ENCODE data around the gene LRRC8D. TPM values are rescaled to one million over a fixed set of nuclear protein-coding genes. Genes with fewer than 3 reads are reported as not detected.
A peak's percentile ranks its signal among the peaks of the same experiment; 100 is the strongest.

Gene LRRC8D
- polyA plus RNA-seq, 1 donor from 2014 or later, result 31.7 TPM

GRCh38 chr1:89834083-89834704 lies 13.4 kb downstream of the LRRC8D start:
- no peaks in the 10 kb centered on the region for H3K9me3 Mint-ChIP-seq
- no peaks in the 10 kb centered on the region for H3K36me3 Mint-ChIP-seq
- peak overlapping the region in 1 of 4 donors; percentile 12 for H3K4me3 Mint-ChIP-seq
- no peaks in the 10 kb centered on the region for H3K27me3 Mint-ChIP-seq
- H3K4me1 Mint-ChIP-seq, result peaks cover 12 to 31% (median 29%) of the 10 kb centered on the region in 3 donors
- H3K27ac Mint-ChIP-seq, result no peak overlapping the region

GRCh38 chr1:89836252-89837035 lies 15.6 kb downstream of the LRRC8D start:
- Mint-ChIP-seq H3K9me3 (no peaks in the 10 kb centered on the region), H3K4me1 (peaks cover 12 to 27% (median 27%) of the 10 kb centered on the region in 3 donors), H3K27ac (no peak overlapping the region), H3K36me3 (no peaks in the 10 kb centered on the region), H3K27me3 (no peaks in the 10 kb centered on the region), H3K4me3 (peak overlapping the region in 1 of 4 donors; percentile 13)

DNA sequence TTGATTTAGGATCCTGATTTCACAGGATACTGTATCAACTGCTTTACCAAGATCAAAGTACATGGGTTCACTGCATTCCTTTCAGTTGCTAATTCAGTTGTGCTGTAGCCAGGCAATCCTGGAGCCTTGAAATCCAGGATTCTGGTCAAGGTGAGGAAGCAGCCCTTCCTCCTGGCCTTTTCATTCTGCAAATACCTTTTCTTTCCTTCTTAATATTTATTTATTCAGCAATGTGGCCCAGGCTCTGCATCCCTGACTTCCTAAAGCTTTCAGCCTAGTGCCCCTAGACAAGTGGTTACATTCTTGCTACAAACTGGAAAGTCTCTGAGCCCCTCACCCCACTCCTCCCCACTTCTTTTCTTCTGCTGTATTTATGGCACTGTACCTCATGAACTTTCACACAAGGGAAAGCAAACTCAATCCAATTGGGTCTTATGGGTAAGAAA lies 16.2 kb downstream of the LRRC8D start:
- no peaks in the 10 kb centered on the region for H3K36me3 Mint-ChIP-seq
- no peaks in the 10 kb centered on the region for H3K27me3 Mint-ChIP-seq
- no peaks in the 10 kb centered on the region for H3K9me3 Mint-ChIP-seq
- no peak overlapping the region for H3K27ac Mint-ChIP-seq
- H3K4me3 Mint-ChIP-seq, result no peak overlapping the region
- peaks cover 12 to 23% (median 21%) of the 10 kb centered on the region in 3 donors for H3K4me1 Mint-ChIP-seq

- H3K36me3 Mint-ChIP-seq, result no peaks in the 10 kb centered on the region
- no peaks in the 10 kb centered on the region for H3K27me3 Mint-ChIP-seq
- no peak overlapping the region for H3K27ac Mint-ChIP-seq
- H3K9me3 Mint-ChIP-seq, result no peaks in the 10 kb centered on the region
- no peak overlapping the region for H3K4me3 Mint-ChIP-seq
- H3K4me1 Mint-ChIP-seq, result peaks cover 12 to 23% (median 23%) of the 10 kb centered on the region in 3 donors
Measured at GRCh38 chr1:89837510-89837909, 16.7 kb downstream of the LRRC8D start.

DNA sequence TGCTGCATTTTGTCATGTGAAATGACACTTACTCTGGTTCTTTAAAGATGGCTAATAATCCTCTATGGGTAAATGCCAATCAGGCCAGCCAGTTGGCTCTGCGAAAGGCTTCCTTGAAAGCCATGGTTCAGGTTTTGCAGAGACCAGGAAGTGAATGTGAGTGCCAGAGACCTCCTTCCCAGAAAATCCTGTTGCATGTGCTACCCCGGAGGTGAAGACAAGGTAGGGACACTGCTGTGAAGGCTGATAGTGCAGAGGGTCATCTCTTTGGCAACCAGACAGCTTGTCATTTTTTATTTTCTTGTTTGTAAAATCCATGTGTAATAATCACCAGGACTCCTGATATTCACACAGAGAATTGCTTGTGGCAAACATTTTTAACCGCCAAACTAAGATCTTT lies 18.7 kb downstream of the LRRC8D start:
- Mint-ChIP-seq H3K36me3 (no peaks in the 10 kb centered on the region), H3K4me1 (peaks cover 21 to 32% (median 30%) of the 10 kb centered on the region in 3 donors), H3K4me3 (no peak overlapping the region), H3K27me3 (no peaks in the 10 kb centered on the region), H3K27ac (no peak overlapping the region), H3K9me3 (no peaks in the 10 kb centered on the region)

- Mint-ChIP-seq H3K9me3 (no peaks in the 10 kb centered on the region), H3K4me1 (peaks cover 21 to 33% (median 29%) of the 10 kb centered on the region in 3 donors), H3K27ac (no peak overlapping the region), H3K27me3 (no peaks in the 10 kb centered on the region), H3K36me3 (no peaks in the 10 kb centered on the region), H3K4me3 (peak overlapping the region in 2 of 4 donors; percentile 14 to 89)
Measured at GRCh38 chr1:89841507-89841906, 20.7 kb downstream of the LRRC8D start.

- Mint-ChIP-seq H3K4me1 (peaks cover 23 to 31% (median 30%) of the 10 kb centered on the region in 3 donors), H3K9me3 (no peaks in the 10 kb centered on the region), H3K36me3 (no peaks in the 10 kb centered on the region), H3K4me3 (peak overlapping the region; percentile 89 to 97 (median 94)), H3K27me3 (no peaks in the 10 kb centered on the region), H3K27ac (peak overlapping the region; percentile 39 to 68 (median 68))
Measured at GRCh38 chr1:89842567-89843272, 21.9 kb downstream of the LRRC8D start.

GRCh38 chr1:89843273-89844130 lies 22.7 kb downstream of the LRRC8D start:
- H3K9me3 Mint-ChIP-seq, result no peaks in the 10 kb centered on the region
- H3K4me3 Mint-ChIP-seq, result peak overlapping the region; percentile 89 to 97 (median 94)
- no peaks in the 10 kb centered on the region for H3K36me3 Mint-ChIP-seq
- no peaks in the 10 kb centered on the region for H3K27me3 Mint-ChIP-seq
- H3K4me1 Mint-ChIP-seq, result peaks cover 23 to 35% (median 33%) of the 10 kb centered on the region in 3 donors
- H3K27ac Mint-ChIP-seq, result peak overlapping the region; percentile 39 to 68 (median 68)

GRCh38 chr1:89844241-89844807 lies 23.5 kb downstream of the LRRC8D start:
- Mint-ChIP-seq H3K27ac (peak overlapping the region; percentile 45 to 73 (median 57)), H3K36me3 (no peaks in the 10 kb centered on the region), H3K27me3 (no peaks in the 10 kb centered on the region), H3K4me1 (peaks cover 23 to 35% (median 33%) of the 10 kb centered on the region in 3 donors), H3K4me3 (peak overlapping the region; percentile 89 to 97 (median 94)), H3K9me3 (no peaks in the 10 kb centered on the region)

DNA sequence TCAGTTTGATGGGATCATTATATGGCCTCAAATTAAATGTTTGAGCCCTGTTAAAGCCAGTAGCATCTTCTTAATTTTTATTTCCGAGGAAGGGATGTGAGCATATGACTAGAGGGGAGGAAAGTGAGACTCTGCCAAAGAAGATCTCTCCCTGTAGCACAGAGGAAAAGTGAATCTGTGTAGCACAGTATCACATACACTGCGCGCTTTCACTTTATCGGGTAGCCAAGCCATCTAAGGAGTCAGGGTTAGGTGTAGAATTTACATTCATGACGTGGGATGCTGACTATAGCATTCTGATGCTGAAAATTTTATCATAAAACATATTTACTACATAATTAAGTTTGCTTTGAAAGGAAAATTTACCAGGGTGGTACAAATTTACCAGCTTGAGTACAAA lies 24.0 kb downstream of the LRRC8D start:
- H3K4me1 Mint-ChIP-seq, result peaks cover 23 to 38% (median 38%) of the 10 kb centered on the region in 3 donors
- peak overlapping the region; percentile 89 to 97 (median 94) for H3K4me3 Mint-ChIP-seq
- H3K36me3 Mint-ChIP-seq, result no peaks in the 10 kb centered on the region
- peak overlapping the region; percentile 24 to 57 (median 45) for H3K27ac Mint-ChIP-seq
- H3K9me3 Mint-ChIP-seq, result no peaks in the 10 kb centered on the region
- no peaks in the 10 kb centered on the region for H3K27me3 Mint-ChIP-seq

DNA sequence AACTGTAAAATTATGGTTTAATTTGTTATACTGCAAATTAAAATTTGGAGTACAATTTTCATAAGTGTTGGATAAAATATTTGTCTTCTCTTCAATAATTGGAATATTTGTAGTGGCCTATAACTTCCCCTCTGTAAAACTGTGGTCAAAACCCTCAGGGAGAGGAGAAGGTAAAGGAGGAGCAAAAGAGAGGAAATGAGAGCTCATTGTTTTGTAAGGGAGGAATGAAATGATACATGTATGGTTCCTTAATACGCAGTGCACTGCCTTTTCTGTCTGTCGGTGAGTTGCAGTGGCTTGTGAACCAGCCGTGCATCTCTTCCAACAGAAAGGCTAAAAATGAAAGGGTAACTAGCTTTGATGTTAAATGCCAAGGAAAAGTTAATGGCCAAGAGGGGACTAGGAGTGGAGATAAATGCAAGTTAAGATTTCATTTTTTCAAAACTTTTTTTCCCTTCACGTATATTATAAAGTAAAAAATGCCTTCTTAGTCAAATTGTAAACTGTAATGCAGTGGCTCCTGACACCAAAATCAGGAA lies 26.4 kb downstream of the LRRC8D start:
- no peaks in the 10 kb centered on the region for H3K27me3 Mint-ChIP-seq
- peak overlapping the region in 2 of 4 donors; percentile 53 to 77 for H3K4me3 Mint-ChIP-seq
- peaks cover 4% of the 10 kb centered on the region for H3K36me3 Mint-ChIP-seq
- H3K4me1 Mint-ChIP-seq, result peaks cover 27 to 39% (median 36%) of the 10 kb centered on the region in 3 donors
- no peaks in the 10 kb centered on the region for H3K9me3 Mint-ChIP-seq
- H3K27ac Mint-ChIP-seq, result peak overlapping the region in 1 of 3 donors; percentile 59

DNA sequence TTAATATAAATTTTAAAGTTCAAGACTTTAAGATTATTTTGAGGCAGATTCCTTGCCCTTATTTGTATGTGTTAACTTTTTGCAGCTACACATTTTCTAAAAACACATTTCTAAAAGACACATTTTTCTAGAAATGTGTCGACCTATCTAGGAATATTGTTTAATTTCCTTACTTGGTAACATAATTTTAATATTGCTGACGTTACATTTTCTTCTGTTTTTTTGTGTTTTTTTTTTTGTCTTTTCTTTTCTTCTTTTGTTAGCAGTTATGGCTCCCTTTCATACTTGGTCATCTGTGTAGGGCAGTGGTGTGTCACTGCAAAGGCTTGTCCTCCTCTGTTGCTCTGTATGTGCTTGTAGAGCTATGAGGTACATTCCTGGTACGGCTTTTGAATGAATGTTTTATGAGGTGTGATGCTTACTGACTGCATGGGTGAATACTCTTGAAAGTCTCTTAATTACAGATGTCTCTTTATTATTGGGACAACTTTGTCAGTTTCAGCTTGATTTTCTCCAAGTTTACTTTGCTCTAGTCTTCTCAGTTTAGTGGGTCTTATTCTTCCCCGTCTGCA lies 30.1 kb downstream of the LRRC8D start:
- Mint-ChIP-seq H3K4me3 (no peak overlapping the region), H3K36me3 (peaks cover 4% of the 10 kb centered on the region), H3K9me3 (no peaks in the 10 kb centered on the region), H3K27ac (no peak overlapping the region), H3K27me3 (no peaks in the 10 kb centered on the region), H3K4me1 (peaks cover 17 to 20% (median 19%) of the 10 kb centered on the region in 3 donors)

- Mint-ChIP-seq H3K4me3 (no peak overlapping the region), H3K4me1 (peaks cover 5 to 12% (median 9%) of the 10 kb centered on the region in 3 donors), H3K36me3 (peaks cover 4% of the 10 kb centered on the region), H3K27ac (no peak overlapping the region), H3K9me3 (no peaks in the 10 kb centered on the region), H3K27me3 (no peaks in the 10 kb centered on the region)
Measured at GRCh38 chr1:89854140-89854539, 33.3 kb downstream of the LRRC8D start.

Measured in IgD-negative memory B cell (primary cell).